Placental epithelial cell (primary cell): ENCODE data around the gene OR4C3. TPM values are rescaled to one million over a fixed set of nuclear protein-coding genes. Genes with fewer than 3 reads are reported as not detected.

Experiments used
- total RNA-seq: library from RNA; depleted of rRNA; stranded (reverse); fragments of >200 nt; gene quantifications from 2 replicates; pipeline ENCODE4 v1.2.3, GENCODE V29; 2012

The OR4C3 gene
- not detected in 2 replicates for total RNA-seq

DNA sequence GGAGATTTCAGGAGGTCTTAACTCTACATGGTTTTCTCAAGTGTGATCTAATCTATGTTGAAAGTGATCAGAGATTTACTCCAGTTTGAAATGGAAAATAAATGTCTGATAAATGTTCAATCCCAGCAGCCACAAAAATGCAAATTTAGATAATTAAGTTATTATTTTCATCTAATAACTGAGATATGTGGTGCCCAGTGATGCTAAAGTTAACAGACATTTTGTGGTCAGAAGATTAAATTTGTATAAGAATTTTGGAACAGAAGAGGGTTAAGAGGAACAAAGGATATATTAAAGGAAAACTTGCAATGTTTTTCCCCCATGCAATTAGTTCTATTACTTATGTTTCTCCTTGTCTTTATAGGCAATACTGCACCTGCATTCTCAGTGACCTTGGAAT lies at the start of gene OR4C3:
Gene OR4C3 (plus strand): TSS at position 301 of the 400 bp plus-strand sequence. CDS start 102 bp downstream, outside the sequence.

DNA sequence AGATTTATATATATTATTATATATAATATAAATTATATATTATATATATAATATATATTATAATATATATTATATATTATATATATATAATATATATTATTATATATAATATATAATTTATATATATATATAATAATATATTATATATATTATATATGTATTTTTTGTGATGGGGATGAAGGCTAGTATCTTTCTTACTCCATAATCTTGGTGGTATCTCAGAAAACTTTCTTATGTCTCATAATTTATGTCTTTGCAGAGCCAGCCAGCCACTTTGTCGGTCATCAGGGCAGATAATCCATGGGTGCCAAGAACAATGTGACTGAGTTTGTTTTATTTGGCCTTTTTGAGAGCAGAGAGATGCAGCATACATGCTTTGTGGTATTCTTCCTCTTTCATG lies 18.8 kb upstream of the OR4C3 start, which contains the start of gene OR4S1:
Gene OR4S1 (plus strand): TSS at position 301 of the 400 bp plus-strand sequence. CDS start 0 bp downstream, at position 301.

DNA sequence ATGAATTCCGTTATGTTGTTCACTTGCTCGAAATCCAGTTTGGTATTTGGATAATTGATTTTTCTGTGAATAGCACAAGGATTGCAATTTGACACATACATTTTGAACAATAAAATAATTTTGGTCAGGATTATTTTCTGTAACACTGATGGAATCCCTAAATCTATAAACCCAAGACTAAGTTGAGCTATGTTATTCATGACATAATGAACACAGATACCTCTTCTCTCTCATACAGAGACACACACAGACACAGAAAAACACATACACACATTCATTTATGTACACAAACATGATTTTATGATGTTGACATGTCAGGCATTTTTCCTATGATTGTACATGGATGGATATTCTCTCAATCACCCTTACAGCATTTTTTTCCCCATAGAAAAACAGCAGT lies 41.6 kb downstream of the OR4C3 start, which contains the start of gene OR4C5:
Gene OR4C5 (minus strand): TSS at position 101 of the 400 bp plus-strand sequence. CDS start 0 bp downstream, at position 101.

Other genes starting within 250 kb of the OR4C3 start
- gene OR4B1, start 108.1 kb upstream of the OR4C3 start, total RNA-seq = not detected in 2 replicates
- gene OR4X2, start 79.8 kb upstream of the OR4C3 start, total RNA-seq = not detected in 2 replicates
- not detected in 2 replicates for gene OR4X1, start 61.1 kb upstream of the OR4C3 start, total RNA-seq
- not detected in 2 replicates for gene OR4S1, start 18.7 kb upstream of the OR4C3 start, total RNA-seq
- not detected in 2 replicates for gene OR4C5, start 41.5 kb downstream of the OR4C3 start, total RNA-seq
- gene OR4A47, start 163.9 kb downstream of the OR4C3 start, total RNA-seq = not detected in 2 replicates